NCI-H1417 (cell line): ENCODE results near the gene MYCN.
"Not testable (repeated sequence)": the region's sequence is repeated elsewhere in the genome, so short reads cannot be mapped to it uniquely, and the experiment has no call there.

Source experiments
- DNase-seq, 3 experiments: peaks; one replicate each; lab custom pipeline; 2025; lab: John Stamatoyannopoulos, UW

Gene MYCN

DNA sequence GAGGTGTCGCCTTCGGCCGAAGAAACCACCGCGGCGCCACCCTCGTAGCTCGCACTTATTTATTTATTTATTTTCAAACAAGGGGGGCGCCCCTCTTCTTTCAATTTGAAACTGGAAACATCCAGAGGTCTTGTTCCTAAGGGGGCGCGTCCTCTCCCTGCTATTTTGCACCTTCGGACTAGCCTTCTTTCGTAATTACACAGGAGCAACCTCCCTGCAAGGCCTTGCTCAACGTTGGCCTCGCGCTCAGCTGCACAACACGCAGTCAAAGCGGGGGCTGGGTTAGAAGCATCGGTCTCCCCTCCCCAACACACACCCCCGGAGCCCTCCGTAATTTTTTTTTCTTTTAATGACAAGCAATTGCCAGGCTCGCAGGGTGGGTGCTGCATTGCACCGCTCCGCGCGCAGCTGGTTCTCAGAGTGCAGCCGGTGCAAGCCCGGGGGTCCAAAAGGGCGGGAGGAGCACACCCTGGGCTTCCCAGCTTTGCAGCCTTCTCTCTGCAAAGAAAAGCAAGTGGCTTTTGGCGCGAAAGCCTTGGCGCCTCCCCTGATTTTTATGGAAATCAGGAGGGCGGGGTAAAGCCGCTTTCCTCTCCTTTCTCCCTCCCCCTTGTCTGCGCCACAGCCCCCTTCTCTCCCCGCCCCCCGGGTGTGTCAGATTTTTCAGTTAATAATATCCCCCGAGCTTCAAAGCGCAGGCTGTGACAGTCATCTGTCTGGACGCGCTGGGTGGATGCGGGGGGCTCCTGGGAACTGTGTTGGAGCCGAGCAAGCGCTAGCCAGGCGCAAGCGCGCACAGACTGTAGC, at the start of gene MYCN:
TSS of gene MYCN (plus strand) at position 697 of the 807 bp plus-strand sequence. CDS start 1,515 bp downstream, outside the sequence.
- DNase-seq = peak; percentile 79 to 99 (median 88)

DNA sequence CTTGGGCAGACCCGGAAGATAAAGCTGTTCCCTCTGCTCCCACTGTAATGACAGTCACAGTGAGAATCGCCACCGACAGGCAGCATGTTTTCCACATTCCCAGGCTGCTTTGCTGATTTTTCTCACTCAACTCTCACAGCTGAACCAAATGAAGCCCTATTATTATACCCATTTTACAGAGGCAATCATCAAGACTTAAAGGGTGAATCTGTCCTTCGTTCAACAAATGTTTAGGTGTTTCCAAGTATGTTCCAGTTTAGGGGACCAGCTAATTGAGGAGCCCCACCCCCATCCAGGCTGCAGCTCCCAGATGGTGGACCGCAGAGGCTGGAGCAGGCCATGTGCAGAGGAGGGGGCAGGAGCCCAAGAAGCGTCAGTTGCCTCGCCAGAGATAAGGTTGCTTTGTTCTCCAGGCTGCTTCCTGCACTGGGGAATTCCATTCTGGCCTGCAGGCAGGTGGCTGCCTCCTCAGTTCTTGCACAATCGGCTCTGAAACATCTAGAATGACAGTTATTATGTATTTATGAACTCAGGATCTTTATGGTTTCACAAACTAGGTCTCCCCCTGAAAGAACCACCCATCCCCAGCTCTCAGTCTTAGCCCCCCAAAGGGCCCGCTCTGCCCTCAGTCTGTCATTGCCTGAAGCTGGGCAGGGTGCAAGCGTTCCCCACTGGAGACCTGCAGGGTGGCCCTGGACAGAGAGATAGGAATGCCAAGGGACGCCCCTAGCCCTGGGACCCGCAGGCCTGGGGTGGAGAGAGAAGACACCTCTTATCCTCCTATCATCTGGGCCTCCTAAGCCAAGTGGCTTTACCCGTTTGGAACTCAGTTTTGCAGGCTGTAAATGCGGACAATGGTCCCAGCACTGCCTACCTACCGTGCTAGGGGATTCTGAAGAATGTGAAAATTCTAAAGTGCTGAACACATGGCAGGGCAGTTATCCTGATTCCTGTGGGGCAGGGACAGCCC, 49.1 kb upstream of the MYCN start:
- no peak for DNase-seq

DNA sequence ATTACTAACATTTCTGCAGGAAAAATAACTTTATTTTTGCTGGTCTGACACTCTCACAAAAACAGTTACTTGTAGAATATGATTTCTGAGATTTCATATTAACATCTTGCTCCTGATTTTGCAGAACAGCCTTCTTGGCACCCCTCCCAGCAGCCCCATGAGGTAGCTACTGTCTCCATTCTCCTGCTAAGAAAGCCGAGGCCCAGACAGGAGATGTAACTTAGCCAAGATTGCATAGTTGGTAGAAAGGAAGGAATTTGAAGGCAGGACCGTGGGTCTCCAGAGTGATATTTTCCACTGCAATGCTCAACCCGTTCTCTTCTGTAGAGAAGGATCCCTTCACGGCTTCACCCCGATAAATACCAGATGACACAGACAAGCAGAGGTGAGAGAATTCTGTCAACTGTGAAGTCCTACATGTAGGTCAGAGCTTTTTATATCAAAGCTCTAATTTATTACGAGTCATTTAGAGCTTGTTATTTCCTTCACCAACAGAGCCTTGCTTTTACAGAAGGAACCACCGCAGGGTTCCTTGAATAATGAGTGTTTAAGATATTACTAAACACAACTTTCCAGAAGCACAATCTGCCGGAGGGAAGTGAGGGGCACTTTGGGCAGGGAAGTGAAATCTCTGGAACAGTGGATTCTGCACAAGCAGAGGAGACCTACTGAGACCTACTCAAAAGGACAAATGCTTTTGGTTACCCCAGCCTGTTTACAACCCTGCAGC, 48.0 kb upstream of the MYCN start:
- no peak for DNase-seq

DNA sequence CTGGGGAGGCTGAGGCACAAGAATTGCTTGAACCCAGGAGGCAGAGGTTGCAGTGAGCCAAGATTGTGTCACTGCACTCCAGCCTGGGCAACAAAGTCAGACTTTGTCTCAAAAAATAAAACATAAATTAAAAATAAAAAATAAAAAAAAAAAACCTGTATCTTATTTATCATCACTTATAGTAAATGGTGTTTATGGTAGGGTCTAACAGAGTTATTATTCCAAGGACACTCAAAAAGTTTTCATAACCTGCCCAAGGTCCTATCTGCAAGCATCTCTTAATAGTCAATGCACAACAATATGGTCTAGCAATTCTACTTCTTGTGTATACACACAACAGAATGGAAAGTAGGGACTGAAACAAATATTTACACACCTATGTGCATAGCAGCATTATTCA, 47.3 kb upstream of the MYCN start:
- DNase-seq = no peak

DNA sequence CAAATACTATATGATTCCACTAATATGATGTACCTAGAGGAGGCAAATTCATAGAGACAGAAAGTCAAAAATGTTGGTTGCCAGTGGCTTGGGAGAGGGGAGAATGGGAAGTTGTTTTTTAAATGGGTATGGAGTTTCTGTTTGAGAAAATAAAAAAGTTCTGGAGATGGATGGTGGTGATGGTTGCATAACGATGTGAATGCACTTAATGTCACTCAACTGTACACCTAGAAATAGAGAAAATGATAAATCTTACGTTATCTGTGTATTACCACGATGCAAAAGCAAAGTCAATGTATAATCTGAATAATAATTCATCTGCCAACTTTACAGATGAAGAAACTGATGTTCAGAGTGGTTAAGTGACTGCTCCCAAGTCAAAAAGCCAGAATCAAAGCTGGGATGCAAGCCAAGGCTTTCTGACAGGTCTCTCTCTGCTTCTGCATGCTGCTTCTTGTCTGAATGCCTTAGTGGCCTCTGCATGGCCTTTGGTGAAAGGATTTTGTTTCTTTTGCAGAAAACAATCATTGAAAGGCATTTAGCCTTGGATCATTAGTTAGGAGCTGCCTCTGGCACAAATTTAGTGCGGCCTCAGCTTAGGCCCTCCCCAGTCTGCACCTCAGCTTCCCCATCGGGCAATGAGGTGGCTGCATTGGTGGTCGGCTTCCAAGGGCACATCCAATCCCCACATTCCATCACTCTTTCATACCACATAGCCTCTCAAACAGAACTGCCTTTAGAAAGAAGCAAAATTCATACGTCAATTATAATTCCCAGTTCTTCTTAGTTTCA, 46.5 kb upstream of the MYCN start:
- no peak for DNase-seq

DNA sequence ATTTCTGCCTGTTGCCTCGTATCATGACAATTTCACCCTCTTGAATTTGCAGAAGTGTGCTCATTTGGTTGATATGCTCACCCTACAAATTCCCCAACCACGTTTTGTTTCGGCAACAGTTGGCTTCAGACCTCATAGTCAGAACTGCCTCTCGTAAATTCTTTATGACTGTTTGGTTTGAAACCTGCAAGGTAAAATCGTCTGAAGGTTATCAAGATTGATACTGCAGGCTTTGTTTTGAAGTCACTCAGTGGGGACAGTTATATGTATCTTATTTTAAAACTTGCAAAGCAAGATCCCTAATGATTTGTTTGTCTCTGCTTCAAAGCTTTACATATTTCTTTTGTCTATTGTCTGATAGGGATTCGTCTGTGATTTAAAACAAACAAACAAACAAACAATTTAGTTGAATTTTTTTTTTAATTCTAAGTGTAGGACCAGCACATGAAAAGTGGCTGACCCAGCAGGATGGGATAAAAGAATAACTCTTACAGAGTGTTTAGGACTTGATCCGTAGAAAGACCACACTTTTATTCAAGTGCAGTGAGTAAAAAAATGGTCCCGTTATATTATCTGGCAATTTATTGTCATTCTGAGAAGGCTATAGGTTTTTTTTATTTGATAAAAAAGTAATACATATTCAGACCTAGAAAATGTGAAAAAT, 45.7 kb upstream of the MYCN start:
- DNase-seq = no peak

DNA sequence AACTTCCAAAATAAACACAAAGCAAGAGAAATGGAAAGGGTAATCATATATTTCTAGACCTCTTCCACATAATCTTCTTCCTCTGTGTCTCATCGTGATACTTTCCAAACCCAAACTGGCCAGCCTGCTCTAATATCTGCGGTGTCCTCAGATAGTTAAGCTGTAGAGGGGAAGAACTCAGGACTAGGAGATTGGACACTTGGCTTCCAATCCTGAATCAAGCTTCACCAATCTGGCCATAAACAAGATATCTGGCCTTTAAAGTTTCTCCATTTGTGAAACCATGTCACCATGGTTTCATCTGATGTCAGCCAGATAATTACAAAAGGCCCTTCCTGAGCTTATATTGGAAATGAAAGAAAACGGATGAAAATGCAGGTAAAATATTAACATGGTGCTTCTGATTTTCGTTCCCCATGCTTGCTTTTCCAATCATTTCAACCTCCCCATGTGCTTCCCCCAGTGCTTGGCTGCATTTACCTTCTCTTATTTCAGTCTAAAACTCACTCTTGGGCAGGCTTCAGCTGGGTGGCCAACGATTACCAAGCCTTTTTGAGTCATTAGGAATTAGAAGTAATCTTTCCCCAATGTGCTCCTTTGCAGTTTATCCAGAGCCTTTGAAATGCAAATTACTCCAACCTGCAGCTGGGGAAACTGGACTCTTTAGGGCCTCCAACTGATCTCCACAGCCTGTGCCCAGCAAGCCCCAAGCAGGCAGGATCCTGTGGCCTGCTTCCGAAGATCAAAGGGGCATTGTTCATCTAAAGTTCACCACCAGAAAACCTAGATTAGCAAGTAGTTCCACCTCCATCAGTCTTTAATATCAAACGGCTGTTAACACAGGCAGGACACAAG, 44.5 kb upstream of the MYCN start:
- DNase-seq = no peak

DNA sequence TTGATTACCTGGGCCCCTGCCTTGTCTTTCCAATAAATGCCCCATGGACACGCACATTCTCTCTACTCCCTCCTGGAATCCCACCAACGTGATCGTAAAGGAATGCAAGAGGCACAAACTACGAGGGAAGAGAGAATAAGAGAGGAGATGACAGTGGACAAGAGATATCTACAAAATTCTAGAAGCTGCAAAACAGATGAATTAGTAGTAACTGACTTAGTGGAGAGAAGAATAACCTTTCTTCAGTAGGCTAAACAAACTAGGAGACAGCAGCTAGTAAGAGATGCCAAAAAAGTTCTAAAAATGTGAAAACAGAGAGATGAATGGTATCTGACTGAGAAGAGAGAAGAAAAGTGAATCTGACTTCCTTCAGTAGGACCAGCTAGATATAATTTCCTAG, 43.5 kb upstream of the MYCN start:
- DNase-seq = no peak

DNA sequence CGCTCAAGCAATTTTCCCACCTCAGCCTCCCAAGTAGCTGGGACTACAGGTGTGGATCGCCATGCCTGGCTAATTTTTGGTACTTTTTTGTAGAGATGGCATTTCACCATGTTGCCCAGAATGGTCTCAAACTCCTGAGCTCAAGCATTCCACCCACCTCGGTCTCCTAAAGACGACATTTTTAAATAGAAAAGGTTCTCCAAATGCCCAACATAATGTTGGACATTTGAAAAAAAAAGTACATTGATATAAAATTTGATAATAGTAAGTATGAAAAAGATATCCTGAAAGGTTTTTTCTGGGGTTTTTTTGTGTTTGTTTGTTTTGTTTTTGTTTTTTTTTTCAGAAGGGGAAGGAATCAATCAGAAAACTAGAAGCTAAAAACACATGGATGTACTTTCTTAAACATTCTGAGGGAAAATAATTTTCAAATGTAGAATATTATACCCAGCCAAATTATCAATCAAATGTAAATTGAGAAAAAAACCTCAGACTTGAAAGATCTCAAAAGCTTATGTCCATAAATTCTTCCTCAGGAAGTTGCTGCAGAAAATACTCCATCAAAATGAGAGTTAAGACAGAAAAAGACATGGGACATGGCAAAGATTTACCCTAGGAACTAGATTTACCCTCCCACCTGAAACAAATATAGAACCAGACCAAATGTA, 42.8 kb upstream of the MYCN start:
- DNase-seq = no peak

DNA sequence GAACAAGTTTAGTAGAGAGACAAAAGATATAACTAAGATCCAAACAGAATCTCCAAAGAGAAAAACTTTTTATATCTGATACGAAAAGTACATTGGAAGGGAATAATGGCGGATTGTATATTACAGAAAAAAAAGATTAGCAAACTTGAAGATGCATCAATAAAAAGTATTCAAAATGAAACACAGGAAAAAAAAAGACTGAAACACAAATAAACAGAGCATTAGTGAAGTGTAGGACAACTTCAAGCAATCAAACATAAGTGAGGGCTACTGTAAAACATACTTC, 41.1 kb upstream of the MYCN start:
- no peak for DNase-seq

DNA sequence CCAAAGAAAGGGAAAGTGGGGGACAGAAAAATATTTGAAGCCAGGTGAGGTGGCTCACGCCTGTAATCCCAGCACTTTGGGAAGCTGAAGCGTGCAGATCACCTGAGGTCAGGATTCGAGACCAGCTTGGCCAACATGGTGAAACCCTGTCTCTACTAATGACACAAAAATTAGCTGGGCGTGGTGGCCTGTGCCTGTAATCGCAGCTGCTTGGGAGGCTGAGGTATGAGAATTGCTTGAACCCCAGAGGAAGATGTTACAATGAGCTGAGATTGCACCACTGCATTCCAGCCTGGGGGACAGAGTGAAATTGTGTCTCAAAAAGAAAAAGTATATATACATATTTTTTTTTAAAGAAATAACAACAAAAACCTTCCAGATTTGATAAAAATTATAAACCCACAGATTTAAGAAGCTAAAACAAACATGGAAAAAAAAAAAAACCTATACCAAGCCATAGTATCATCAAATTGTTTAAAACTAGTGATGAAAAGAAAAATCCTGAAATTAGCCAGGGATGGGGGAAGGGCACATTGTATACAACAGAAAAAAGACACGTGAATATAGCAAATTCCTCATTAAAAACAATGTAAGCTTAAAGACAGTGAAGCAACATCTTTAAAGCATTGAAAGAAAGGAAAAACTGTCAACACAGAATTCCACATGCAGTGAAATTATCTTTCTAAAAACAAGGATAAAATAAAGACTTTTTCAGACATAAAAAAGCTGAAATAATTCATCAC, 40.4 kb upstream of the MYCN start:
- no peak for DNase-seq

DNA sequence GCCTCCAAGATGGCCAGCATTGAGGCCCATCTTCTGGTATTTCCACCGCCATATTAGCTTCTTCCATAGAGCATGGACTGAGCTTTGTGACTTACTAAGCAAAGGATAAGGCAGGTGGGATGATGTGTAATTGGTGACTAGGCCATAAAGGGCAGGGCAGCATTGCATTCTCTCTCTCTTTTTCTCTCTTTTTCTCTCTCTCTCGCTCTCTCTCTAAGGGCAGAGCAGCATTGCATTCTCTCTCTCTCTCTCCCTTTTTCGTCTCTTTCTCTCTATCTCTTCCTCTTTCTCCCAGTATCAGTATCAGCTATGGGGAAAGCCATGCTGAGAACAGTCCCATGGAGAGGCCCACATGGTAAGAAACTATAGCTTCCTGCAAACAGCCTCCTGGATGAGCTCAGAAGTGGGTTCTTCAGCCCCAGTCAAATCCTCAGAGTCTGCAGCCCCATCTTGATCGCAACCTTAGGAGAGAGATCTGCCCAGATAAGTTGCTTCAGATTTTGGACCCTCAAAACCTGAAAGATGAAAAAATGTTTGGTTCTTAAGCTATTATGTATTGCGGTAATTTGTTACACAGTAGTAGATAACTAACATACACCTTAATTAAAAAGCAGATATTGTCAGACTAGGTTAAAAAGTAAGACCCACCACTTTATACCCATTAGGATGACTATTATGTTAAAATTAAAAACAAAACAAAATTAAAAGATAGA, 39.1 kb upstream of the MYCN start:
- DNase-seq = no peak

DNA sequence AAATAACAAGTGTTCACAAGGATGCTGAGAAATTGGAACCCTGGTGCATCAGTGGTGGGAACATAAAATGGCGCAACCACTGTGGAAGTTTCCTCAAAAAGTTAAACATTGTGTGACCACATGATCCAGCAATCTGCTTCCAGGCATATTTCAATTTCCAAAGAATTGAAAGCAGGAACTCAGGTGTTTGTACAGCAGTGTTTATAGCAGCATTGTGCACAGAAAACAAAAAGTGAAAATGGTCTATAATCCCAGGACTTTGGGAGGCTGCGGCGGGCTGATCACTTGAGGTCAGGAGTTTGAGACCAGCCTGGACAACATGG, 38.6 kb upstream of the MYCN start:
- DNase-seq = no peak

DNA sequence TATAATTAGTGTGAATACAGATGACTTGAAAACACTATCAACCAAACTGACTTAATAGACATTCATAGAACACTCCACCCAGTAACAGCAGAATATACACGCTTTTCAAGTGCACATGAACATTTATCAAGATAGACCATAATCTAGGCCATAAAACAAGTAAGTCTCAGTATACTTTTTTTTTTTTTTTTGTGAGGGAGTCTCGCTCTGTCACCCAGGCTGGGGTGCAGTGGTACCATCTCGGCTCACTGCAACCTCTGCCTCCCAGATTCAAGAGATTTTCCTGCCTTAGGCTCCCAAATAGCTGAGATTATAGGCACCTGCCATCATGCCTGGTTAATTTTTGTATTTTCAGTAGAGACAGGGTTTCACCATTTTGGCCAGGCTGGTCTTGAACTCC, 36.4 kb upstream of the MYCN start:
- DNase-seq = not testable (repeated sequence)

DNA sequence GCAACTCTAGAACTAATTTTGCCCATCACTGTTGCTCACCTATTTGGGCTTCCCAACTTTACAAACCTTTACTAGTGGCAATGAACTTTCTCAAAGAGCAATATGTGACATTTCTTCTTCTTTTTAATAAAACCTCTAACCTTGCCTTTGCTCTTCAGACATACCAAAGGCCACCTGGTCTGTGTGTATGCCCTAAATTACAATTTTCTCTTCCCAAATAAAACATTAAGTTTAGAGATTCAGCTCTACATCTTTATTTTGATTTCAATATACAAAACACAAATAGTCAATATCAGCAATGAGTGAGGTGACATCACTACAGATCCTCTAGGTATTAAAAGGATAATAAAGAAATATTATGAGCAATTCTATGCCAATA, 35.1 kb upstream of the MYCN start:
- DNase-seq = no peak

DNA sequence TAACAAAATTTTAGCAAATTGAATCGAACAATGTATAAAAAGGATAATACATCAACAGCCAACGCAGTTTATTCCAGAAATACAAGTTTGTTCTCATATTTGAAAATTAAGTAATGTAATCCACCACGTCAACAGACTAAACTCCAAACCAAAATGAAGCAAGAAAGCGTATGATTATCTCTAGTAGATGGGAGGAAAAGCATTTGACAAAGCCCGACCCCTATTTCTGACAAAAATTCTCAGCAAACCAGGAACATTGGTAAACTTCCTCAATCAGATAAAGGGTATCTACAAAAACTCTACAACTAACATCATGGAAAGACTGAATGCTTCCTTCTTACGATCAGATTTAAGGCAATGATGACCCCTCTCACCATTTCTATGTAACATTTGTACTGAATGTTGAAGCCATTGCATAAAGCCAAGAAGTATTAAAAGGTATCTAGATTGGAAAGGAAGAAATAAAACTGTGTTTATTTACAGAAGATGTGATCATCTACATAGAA, 34.3 kb upstream of the MYCN start:
- no peak for DNase-seq

DNA sequence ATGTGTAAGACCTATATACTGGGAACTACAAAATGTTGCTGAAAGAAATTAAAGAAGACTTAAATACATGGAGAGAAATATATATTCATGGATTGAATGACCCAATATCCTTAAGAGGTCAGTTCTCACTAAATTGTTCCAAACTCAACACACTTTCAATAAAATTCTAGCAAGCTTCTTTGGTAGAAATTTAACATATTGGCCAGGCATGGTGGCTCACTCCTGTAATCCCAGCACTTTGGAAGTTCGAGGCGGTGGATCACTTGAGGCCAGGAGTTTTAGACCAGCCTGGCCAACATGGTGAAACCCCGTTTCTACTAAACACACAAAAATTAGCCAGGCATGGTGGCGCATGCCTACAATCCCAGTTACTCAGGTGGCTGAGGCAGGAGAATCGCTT, 33.6 kb upstream of the MYCN start:
- DNase-seq = no peak
